Measurements from ENCODE around the gene FASTKD1. TPM values are rescaled to one million over a fixed set of nuclear protein-coding genes. Genes with fewer than 3 reads are reported as not detected.
A peak's percentile ranks its signal among the peaks of the same experiment; 100 is the strongest.
"Not testable (repeated sequence)": the region's sequence is repeated elsewhere in the genome, so short reads cannot be mapped to it uniquely, and the experiment has no call there.

Gene FASTKD1, protein sequence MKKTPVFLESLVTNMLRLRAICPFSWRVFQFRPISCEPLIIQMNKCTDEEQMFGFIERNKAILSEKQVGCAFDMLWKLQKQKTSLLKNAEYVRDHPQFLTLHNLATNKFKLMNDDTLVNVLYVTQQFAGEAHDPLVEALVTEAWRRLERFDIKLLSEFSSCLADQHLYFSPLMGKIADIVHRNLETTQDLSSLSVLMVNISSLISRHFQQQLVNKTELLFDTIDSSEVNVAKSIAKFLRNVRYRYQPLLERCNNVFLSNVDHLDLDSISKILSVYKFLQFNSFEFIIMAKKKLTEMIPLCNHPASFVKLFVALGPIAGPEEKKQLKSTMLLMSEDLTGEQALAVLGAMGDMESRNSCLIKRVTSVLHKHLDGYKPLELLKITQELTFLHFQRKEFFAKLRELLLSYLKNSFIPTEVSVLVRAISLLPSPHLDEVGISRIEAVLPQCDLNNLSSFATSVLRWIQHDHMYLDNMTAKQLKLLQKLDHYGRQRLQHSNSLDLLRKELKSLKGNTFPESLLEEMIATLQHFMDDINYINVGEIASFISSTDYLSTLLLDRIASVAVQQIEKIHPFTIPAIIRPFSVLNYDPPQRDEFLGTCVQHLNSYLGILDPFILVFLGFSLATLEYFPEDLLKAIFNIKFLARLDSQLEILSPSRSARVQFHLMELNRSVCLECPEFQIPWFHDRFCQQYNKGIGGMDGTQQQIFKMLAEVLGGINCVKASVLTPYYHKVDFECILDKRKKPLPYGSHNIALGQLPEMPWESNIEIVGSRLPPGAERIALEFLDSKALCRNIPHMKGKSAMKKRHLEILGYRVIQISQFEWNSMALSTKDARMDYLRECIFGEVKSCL
- total RNA-seq: 10 to 100 TPM; 41.3 to 42.7 TPM

DNA sequence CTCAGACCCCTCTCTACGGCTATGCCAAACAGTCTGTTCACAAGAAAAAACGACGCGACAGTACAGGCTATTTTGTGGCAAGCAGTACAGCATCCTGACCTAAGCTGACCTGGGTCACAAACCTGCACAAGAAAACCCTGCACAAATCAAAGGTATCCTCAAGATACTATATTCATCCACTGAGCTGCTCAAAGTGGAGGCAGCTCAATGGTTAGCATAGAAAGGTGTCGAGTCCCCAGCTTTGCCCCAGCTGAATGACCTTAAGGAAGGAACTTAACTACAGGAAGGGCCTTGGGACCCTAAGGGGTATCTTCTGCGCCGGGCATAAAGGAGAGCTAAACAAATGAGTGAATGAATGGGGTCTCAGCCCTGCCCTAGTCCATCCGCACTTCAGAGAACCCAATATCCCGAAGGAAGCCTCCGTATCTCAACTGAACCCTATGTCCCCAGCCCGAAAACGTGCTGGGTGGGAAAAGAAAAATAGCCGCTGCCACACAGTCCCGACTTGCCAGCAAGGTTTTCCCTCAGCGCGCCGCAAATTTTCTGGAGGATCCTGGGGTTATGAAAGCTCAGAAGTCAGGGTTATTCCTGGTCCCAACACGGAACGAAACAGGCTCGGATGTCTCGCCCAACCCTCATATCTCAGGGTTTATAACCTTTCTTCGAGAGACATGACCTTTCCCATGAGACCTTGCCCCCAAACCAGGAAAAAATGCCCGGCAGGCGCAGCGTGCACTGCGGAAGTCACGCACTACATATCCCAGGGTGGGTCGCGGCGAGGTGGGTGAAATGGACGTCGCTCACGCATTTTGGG is at the start of gene FASTKD1:
Gene FASTKD1, minus strand, starts transcription at position 706 of the 814 bp plus-strand sequence. CDS start 1,836 bp downstream, outside the sequence.
- Mint-ChIP-seq H3K4me3 (peak within 1 kb of the TSS; percentile 98), H3K4me1 (ENCODE audit: low read depth) (peaks cover 23% of the 10 kb centered on the region), H3K36me3 (ENCODE audit: low read depth) (peaks cover 11% of the 10 kb centered on the region), H3K27me3 (ENCODE audit: low read depth) (no peaks in the 10 kb centered on the region), H3K9me3 (no peaks in the 10 kb centered on the region), H3K27ac (peak within 1 kb of the TSS; percentile 89)
- CTCF ChIA-PET: interaction anchor here (0.7 kb wide), 1 partner anchor 111 kb away, joined by 3 read pairs; no protein-coding TSS in a partner anchor
- DNase-seq: peak; percentile 94
- intact Hi-C loops (cut with micrococcal nuclease): loop anchor here (1.0 to 10.0 kb wide), 6 partner anchors 11 to 469 kb away; partner anchors contain the start of genes BBS5, CFAP210, METTL5 and PHOSPHO2

DNA sequence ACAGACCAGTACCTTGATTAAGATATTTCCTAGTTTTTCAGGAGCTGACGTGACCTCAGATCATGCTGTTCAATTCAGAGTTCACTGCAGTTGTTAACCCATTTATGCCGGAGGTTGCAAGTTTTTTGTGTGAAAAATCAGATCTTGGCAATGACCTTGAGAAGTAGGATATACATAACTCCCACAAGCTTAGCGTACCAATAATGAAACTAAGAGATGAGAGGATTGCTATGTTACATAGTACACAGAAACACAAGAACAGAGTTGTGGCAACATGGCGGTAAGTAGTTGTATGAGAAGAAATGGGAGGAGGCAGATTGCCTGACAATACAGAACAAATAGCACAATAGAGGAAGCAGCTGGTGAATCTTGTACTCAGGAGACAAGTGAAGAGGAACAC is 49.6 kb upstream of the FASTKD1 start:
- no peak overlapping the region for H3K27ac Mint-ChIP-seq
- H3K4me1 Mint-ChIP-seq (ENCODE audit: low read depth): peaks cover 10% of the 10 kb centered on the region
- H3K9me3 Mint-ChIP-seq: no peaks in the 10 kb centered on the region
- no peaks in the 10 kb centered on the region for H3K27me3 Mint-ChIP-seq (ENCODE audit: low read depth)
- intact Hi-C loops (cut with micrococcal nuclease): no loop called here
- CTCF ChIA-PET: no interaction called here
- no peak overlapping the region for H3K4me3 Mint-ChIP-seq
- peaks cover 38% of the 10 kb centered on the region for H3K36me3 Mint-ChIP-seq (ENCODE audit: low read depth)
- DNase-seq: no peak

DNA sequence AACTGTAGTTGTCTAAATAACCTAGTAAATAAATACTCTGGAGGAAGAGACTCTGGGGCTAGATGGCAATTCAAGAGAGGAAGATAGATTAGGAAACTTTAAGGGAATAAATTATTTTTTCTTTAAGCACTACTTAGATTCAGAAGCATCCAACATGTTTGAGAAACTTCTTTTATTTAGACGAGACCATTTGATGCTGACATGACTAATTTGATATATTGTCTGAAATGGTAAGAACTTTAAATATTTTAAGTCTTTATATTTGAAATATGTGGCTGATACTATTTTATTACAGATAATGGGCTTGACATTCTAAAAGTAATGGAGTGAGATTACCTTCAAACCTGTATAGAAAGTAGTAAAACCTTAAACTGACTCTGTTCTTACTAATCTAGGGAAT is 46.8 kb upstream of the FASTKD1 start:
- intact Hi-C loops (cut with micrococcal nuclease): no loop called here
- CTCF ChIA-PET: no interaction called here
- Mint-ChIP-seq H3K4me3 (no peak overlapping the region), H3K27me3 (ENCODE audit: low read depth) (no peaks in the 10 kb centered on the region), H3K4me1 (ENCODE audit: low read depth) (peaks cover 21% of the 10 kb centered on the region), H3K9me3 (peaks cover 3% of the 10 kb centered on the region), H3K36me3 (ENCODE audit: low read depth) (peaks cover 56% of the 10 kb centered on the region), H3K27ac (no peak overlapping the region)
- DNase-seq: no peak

DNA sequence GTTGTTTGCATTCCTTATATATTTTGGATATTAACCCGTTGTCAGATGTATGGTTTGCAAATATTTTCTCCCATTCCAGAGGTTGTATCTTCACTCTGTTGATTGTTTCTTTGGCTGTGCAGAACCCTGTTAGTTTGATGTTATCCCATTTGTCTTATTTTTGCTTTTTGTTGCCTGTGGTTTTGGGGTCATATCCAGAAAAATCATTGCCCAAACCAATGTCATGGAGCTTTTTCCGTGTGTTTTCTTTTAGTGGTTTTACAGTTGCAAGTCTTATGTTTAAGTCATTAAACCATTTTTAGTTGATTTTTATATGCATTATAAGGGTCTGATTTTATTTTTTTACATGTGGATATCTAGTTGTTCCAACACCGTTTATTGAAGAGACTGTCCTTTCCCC is 46.3 kb upstream of the FASTKD1 start:
- Mint-ChIP-seq H3K4me3 (no peak overlapping the region), H3K27ac (no peak overlapping the region), H3K9me3 (peaks cover 3% of the 10 kb centered on the region), H3K4me1 (ENCODE audit: low read depth) (peaks cover 21% of the 10 kb centered on the region), H3K36me3 (ENCODE audit: low read depth) (peaks cover 57% of the 10 kb centered on the region), H3K27me3 (ENCODE audit: low read depth) (no peaks in the 10 kb centered on the region)
- intact Hi-C loops (cut with micrococcal nuclease): no loop called here
- CTCF ChIA-PET: no interaction called here
- no peak for DNase-seq

DNA sequence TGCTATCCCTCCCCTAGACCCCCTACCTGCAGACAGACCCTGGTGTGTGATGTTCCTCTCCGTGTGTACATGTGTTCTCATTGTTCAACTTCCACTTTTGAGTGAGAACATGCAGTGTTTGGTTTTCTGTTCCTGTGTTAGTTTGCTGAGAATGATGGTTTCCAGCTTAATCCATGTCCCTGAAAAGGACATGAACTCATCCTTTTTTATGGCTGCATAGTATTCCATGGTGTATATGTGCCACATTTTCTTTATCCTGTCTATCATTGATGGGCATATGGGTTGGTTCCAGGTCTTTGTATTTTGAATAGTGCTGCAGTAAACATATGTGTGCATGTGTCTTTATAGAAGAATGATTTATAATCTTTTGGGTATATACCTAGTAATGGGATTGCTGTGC is 42.3 kb upstream of the FASTKD1 start:
- H3K27ac Mint-ChIP-seq; H3K27me3 Mint-ChIP-seq (ENCODE audit: low read depth); DNase-seq; H3K9me3 Mint-ChIP-seq; intact Hi-C loops (cut with micrococcal nuclease); H3K4me3 Mint-ChIP-seq; CTCF ChIA-PET: not testable (repeated sequence)
- Mint-ChIP-seq H3K36me3 (ENCODE audit: low read depth) (peaks cover 75% of the 10 kb centered on the region), H3K4me1 (ENCODE audit: low read depth) (peaks cover 21% of the 10 kb centered on the region)

DNA sequence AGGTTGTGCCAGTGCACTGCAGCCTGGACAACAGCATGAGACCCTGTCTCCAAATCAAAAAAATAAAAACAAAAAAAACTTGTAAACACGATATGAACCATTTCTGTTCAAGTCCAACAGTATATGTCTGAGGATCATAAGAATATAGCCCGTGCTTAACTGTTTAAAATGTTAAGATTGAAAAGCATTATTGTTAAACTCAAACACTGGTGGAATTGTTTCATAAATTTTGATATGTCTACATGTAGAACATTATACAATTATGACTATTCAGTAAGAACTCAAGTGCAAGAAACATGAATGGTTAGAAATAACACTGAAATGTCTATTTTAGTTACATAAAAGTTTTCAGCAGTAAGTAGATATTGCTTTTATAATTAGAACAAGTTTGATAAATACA is 40.2 kb upstream of the FASTKD1 start:
- peaks cover 3% of the 10 kb centered on the region for H3K9me3 Mint-ChIP-seq
- DNase-seq: no peak
- intact Hi-C loops (cut with micrococcal nuclease): no loop called here
- no peaks in the 10 kb centered on the region for H3K27me3 Mint-ChIP-seq (ENCODE audit: low read depth)
- CTCF ChIA-PET: no interaction called here
- H3K4me1 Mint-ChIP-seq (ENCODE audit: low read depth): peaks cover 15% of the 10 kb centered on the region
- H3K36me3 Mint-ChIP-seq (ENCODE audit: low read depth): peaks cover 81% of the 10 kb centered on the region
- no peak overlapping the region for H3K27ac Mint-ChIP-seq
- H3K4me3 Mint-ChIP-seq: no peak overlapping the region

DNA sequence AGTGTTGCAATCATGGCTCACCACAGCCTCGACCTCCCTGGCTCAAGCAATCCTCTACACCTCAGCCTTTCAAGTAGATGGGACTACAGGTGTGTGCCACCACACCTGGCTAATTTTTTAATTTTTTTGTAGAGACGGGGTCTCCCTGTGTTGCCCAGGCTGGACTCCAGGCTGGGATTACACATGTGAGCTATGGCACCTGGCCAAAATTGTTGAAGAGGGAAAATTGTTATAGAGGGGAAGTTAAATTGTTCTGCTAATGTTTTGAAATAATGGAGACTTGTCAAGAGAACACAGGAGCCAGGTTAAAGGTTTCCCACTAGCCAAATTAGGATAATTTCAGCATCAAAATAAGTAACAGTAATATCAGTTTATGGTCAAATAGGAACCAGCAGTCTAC is 35.6 kb upstream of the FASTKD1 start:
- DNase-seq: no peak
- Mint-ChIP-seq H3K27ac (no peak overlapping the region), H3K4me3 (no peak overlapping the region), H3K36me3 (ENCODE audit: low read depth) (peaks cover 51% of the 10 kb centered on the region), H3K4me1 (ENCODE audit: low read depth) (no peaks in the 10 kb centered on the region), H3K9me3 (no peaks in the 10 kb centered on the region), H3K27me3 (ENCODE audit: low read depth) (no peaks in the 10 kb centered on the region)
- CTCF ChIA-PET: no interaction called here
- intact Hi-C loops (cut with micrococcal nuclease): no loop called here

DNA sequence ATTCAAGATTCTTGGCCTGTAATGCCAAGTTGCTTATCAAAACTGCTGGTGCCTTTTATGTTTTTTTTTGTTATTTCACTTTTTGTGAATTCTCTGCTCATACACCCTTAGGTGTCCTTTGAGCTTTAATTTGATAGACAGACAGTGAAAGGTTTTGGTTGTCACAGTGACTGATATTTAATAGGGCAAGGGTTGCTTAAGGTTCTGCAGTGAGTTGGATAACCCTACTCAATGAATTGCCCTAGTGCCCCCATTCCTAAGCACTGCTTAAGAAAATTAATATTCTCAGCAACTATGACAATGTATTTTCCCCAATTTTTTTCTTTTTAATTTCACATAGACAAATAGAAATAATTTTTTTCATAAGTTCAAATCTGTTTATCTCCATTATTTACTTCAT is 25.9 kb upstream of the FASTKD1 start:
- Mint-ChIP-seq H3K36me3 (ENCODE audit: low read depth) (peaks cover 6% of the 10 kb centered on the region), H3K9me3 (no peaks in the 10 kb centered on the region), H3K4me1 (ENCODE audit: low read depth) (peaks cover 19% of the 10 kb centered on the region), H3K27ac (no peak overlapping the region), H3K27me3 (ENCODE audit: low read depth) (no peaks in the 10 kb centered on the region), H3K4me3 (no peak overlapping the region)
- DNase-seq: no peak
- intact Hi-C loops (cut with micrococcal nuclease): loop anchor here (5.0 kb wide), 1 partner anchor 33 kb away; no protein-coding TSS in a partner anchor
- CTCF ChIA-PET: no interaction called here

DNA sequence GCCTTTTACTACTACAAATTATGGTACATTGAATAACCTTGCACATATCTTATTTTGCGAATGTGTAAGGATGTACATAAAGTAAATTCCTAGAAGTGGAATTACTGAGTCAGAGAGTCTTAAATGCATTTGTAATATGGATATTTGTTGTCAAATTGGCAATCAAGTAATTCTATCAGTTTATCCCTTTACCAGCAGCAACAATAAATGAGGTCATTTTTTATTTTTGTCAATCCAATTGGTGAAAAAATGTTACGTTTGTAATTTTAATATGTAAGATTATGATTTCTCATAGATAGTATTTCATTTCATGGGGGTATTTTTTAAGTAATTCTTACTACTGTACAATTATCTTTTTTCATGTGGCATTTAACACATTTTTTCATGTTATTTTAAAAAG is 25.3 kb upstream of the FASTKD1 start:
- Mint-ChIP-seq H3K27me3 (ENCODE audit: low read depth) (no peaks in the 10 kb centered on the region), H3K4me3 (no peak overlapping the region), H3K4me1 (ENCODE audit: low read depth) (peaks cover 19% of the 10 kb centered on the region), H3K9me3 (no peaks in the 10 kb centered on the region), H3K27ac (no peak overlapping the region), H3K36me3 (ENCODE audit: low read depth) (peaks cover 6% of the 10 kb centered on the region)
- no peak for DNase-seq
- CTCF ChIA-PET: no interaction called here
- intact Hi-C loops (cut with micrococcal nuclease): loop anchor here (5.0 kb wide), 1 partner anchor 33 kb away; no protein-coding TSS in a partner anchor

DNA sequence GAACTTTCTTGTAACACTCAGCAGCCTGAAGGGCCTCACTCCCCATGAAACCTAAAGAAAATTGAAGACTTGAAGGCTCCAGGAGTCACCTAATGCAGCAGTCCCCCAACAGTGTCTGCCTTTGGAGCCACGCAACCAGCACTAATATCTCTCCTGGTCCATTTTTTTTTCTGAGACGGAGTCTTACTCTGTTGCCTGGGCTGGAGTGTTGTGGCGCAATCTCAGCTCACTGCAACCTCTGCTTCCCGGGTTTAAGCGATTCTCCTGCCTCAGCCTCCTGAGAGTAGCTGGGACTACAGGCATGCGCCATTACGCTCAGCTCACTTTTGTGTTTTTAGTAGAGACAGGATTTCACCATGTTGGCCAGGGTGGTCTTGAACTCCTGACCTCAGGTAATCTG is 22.9 kb upstream of the FASTKD1 start:
- not testable (repeated sequence) for H3K27ac Mint-ChIP-seq; H3K36me3 Mint-ChIP-seq (ENCODE audit: low read depth); H3K27me3 Mint-ChIP-seq (ENCODE audit: low read depth); DNase-seq; H3K9me3 Mint-ChIP-seq; H3K4me3 Mint-ChIP-seq
- peaks cover 23% of the 10 kb centered on the region for H3K4me1 Mint-ChIP-seq (ENCODE audit: low read depth)
- CTCF ChIA-PET: interaction anchor here (0.7 kb wide), 1 partner anchor 61 kb away, joined by 3 read pairs; no protein-coding TSS in a partner anchor
- intact Hi-C loops (cut with micrococcal nuclease): loop anchor here (5.0 kb wide), 1 partner anchor 36 kb away; no protein-coding TSS in a partner anchor

DNA sequence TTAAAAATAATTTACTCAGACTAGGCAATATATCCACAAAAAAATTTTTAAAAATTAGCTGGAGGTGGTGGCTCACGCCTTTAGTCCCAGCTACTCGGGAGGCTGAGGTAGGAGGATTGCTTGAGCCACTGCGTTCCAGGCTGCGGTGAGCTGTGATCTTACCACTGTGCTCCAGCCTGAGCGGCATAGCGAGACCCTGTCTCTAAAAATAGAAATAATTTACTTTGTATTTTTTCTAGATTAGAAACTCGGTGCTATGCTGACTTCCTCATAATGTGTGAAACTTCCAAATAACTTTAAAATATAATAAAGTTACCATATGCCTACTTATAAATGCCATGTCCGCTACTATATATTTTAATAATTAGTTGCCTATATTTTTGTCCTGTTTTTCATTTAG is 17.1 kb upstream of the FASTKD1 start:
- no peaks in the 10 kb centered on the region for H3K27me3 Mint-ChIP-seq (ENCODE audit: low read depth)
- intact Hi-C loops (cut with micrococcal nuclease): no loop called here
- H3K9me3 Mint-ChIP-seq: no peaks in the 10 kb centered on the region
- CTCF ChIA-PET: interaction anchor here (0.6 to 0.9 kb wide), 2 partner anchors 24 to 40 kb away, joined by 3 to 4 read pairs; no protein-coding TSS in a partner anchor
- H3K36me3 Mint-ChIP-seq (ENCODE audit: low read depth): peaks cover 16% of the 10 kb centered on the region
- no peak overlapping the region for H3K27ac Mint-ChIP-seq
- DNase-seq: no peak
- H3K4me1 Mint-ChIP-seq (ENCODE audit: low read depth): peaks cover 46% of the 10 kb centered on the region
- no peak overlapping the region for H3K4me3 Mint-ChIP-seq

DNA sequence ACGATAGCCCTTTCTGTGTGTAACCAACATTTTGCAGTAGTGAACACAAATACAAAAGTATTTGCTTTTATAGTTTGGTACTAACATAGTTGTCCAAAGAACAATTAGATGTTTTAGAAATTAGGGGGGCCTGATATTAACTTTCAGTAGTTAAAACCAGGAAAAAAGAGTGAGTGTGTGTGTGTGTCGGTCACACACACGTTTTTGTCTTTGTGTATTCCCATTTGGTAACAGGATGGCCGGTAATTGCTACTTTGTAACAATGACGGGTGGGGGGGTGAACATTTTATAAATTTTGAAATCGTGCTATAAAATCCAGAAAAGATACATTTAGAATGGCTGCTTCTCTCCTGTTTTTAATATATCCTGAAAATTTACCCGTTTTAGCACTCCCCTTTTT is 12.0 kb upstream of the FASTKD1 start:
- H3K9me3 Mint-ChIP-seq: peaks cover 15% of the 10 kb centered on the region
- intact Hi-C loops (cut with micrococcal nuclease): no loop called here
- H3K27me3 Mint-ChIP-seq (ENCODE audit: low read depth): no peaks in the 10 kb centered on the region
- CTCF ChIA-PET: no interaction called here
- DNase-seq: no peak
- H3K27ac Mint-ChIP-seq: peak overlapping the region; percentile 100
- peak overlapping the region; percentile 98 for H3K4me3 Mint-ChIP-seq
- peaks cover 34% of the 10 kb centered on the region for H3K36me3 Mint-ChIP-seq (ENCODE audit: low read depth)
- H3K4me1 Mint-ChIP-seq (ENCODE audit: low read depth): peaks cover 46% of the 10 kb centered on the region

All from activated naive CD4-positive, alpha-beta T cell treated with anti-CD3 and anti-CD28 coated beads for 36 hours (primary cell).